NCI-H69 (cell line): ENCODE data around the gene PALLD.

ENCODE experiments used
- DNase-seq: peaks from one replicate; lab custom pipeline; 2025; lab: John Stamatoyannopoulos, UW

Gene PALLD

GRCh38 chr4:168852933-168853713, 356.3 kb downstream of the PALLD start:
- DNase-seq = no peak

DNA sequence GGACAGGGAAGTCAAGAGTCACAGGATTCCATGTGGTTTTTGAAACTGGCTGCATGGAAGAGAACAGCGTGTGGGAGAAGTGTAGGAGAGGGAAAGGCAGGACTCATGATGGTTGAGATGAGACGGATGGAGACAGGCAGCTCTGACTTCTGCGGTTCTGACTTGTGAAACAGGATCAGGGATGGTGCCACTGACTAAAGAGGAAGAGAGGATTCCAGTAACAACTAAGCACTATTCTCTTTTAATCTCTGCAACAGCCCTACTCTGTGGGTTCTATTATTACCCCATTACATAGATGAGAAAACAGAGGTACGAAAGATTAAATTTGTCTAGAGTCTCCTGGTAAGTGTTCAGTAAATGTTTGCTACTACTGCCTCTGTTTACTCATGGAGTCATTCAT, 356.9 kb downstream of the PALLD start:
- no peak for DNase-seq

- DNase-seq = no peak
Observed at GRCh38 chr4:168854350-168854921, 357.6 kb downstream of the PALLD start.

DNA sequence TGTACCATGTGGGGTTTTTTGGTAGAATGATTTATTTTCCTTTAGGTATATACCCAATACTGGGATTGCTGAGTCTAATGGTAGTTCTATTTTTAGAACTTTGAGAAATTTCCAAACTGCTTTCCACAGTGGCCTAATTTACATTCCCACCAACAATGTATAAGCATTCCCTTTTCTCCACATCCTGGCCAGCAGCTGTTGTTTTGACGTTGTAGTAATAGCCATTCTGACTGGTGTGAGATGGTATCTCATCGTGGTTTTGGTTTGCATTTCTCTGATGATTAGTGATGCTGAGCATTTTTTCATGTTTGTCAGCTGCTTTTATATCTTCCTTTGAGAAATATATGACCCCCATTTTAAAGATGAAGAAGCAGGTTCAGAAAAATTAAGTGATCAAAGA, 359.5 kb downstream of the PALLD start:
- no peak for DNase-seq

DNA sequence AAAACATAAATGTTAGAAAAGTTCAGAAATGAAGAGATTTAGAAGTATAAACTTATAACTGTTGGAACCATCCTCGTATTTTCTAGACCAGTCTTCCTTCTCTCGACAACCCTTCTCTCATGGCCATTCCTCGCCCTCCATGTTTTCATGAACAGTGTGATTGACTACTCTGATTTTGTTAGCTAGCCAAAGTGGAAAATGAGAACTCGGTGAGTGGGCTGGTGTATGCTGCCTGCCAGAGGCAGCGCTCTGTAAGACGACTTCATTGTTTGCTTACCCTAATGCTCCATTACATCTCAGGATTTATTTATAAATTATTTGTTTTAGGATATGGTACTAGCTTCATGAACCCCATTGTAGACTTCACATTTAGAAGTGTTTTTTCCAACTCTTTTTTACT, 360.2 kb downstream of the PALLD start:
- no peak for DNase-seq

GRCh38 chr4:168857546-168858314, 360.9 kb downstream of the PALLD start:
- DNase-seq = no peak

GRCh38 chr4:168859100-168859499, 362.2 kb downstream of the PALLD start:
- DNase-seq = no peak

DNA sequence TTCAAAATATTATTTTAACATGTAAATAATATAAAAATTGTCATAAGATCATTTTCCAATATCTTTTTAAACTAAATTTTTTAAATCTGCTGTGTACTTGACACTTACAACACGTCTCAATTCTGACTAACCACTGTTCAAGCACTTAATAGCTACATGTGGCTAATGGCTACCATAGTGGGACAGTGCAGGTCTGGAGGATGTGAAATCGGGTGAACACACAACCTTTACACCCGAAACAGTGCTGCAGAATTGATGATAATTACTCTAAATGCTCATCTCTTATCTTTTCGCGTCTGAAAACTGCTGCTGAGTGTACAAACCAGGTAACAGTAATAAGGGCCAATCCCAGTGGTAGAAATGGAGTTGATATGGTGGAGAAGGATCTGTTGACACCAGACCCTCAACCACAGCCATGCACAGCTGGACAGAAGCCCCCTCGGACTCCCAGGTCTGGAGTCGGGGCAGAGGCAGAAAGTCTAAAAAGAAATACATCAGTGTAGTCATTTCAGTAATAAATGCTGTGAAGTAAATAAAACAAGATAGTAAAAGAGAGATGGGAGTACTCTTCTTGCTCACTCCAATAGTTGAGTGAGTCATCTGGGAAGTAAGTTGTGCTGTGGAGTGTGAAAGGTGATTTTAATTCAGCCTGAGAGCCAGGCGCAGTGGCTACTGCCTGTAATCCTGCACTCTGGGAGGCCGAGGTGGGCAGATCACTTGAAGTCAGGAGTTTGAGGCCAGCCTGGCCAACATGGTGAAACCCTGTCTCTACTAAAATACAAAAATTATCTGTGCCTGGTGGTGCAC, 363.2 kb downstream of the PALLD start:
- DNase-seq = no peak

- DNase-seq = no peak
Observed at GRCh38 chr4:168860827-168861226, 364.0 kb downstream of the PALLD start.

DNA sequence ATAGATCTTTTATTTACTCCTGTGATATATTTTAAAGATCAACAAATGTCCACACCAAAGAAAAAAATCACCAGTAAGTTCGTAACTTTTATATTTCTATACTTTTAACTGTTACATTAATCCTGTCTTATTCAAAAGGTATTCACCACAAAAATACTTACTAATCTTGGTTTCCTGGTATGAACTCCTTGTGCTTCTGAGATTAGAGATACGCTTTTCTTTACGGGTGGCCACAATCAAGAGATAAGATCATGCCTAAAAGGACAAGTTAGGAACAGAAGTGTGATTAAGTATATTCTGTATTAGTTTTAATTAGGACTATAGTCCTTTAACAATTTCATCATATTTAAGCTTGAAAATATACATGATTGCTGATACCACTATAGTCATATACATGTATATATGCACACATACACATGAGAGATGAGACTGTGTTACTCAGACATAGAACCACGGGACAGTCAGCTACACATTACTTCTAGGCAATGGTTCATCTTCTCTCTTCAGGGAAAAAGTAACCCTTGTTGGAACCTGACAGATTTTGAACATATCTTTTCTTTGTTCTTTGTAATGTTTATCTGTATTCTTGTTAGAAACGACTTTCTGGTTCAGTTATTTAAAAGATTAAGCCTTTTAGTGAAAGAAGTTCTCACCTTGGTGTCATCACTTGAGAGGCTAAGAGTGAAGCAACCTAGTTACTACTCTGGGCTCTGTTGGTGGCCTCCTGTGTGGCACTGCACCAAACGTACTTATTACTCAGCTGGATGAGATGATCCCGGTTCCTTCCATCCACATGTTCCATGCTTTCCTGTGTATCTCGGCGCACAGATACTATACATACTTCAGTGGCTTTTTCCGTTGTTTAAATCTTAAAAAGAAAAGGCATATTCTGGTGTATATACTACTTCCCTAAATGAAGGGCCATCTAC, 367.1 kb downstream of the PALLD start:
- no peak for DNase-seq

- no peak for DNase-seq
Observed at GRCh38 chr4:168864821-168865541, 368.1 kb downstream of the PALLD start.

DNA sequence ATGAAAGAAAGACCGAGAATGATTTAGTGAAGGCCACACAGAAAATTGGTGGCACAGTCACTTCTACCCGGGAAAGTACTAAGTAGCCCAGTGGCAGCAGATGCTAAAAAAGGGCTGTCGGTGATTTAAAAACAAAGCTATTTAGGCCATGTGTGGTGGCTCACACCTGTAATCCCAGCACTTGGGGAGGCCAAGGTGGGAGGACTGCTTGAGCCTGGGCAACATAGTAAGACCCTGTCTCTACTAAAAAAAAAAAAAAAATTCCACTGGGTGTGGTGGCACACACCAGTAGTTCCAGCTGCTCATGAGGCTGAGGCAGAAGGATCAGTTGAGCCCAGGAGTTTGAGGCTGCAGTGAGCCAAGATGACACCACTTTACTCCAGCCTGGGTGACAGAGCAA, 369.0 kb downstream of the PALLD start:
- DNase-seq = no peak

DNA sequence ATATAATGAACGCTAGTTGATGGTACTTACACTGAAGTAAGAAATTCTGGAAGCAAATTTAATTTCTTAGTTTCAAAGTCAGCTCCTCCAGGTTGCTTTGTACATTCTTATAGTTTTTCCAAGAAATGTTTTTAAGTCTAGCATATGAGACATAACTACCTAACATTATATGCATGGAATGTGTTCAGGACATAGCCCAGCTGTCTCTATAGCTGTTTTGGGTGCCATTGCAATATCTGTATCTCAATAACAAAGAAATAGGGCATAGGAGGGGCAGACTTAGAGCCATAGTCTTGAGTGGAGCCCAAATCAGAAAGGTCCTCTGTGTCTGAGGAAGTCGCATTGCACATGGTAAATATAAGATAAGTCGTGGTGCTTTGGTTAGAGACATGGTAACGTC, 369.8 kb downstream of the PALLD start:
- DNase-seq = no peak

- DNase-seq = no peak
Observed at GRCh38 chr4:168867128-168867527, 370.3 kb downstream of the PALLD start.

DNA sequence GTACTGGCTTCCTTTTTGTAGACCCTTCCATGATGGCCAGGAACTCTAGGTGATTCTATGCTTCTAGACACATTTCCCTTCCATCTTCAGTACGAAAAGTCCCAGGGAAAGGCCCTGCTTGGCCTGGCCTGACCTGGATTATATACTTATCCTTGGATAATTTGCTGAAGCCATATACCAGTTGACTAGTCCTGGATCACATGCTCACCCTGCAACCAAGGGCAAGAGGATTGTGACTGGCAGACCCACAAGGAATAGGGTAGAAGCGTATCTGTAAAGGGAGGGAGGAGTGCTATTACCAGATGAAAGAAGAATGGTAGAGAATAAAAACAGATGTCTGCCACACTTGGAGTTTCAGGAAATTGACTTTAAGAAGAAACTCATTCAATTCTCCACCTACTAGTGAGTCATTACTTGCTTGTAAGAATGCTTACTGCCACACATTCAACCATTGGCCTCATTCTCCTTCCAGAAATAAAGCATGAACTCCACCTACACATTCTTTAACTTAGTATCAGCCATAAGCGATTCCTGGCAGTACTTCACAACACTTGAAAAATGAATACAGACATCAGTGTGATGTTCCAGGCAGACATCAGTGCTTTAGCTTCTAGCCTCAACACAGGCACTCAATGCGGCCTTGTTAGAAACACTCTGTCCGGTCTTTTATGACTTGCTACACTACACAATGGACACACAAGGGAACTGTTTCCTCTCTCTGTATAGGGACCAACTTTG, 371.4 kb downstream of the PALLD start:
- DNase-seq = no peak

DNA sequence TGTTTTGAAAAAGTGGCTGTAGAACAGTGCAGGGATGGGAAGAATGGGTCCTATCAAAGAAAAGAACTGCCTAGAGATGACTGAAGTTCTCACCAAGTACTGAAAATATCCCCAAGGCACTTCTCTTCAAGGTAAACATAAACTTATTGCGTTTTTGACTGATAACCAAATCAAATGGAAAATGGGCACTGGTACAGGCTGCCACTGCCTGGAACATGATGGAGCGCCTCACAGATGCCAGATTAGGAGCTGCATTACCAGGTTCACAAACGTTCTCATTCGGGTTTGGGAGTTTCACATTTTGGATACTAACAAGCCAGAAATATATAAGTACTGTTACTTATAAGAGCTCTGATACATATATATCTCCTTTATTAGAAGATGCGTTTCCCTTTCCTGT, 371.9 kb downstream of the PALLD start:
- no peak for DNase-seq

- no peak for DNase-seq
Observed at GRCh38 chr4:168870004-168870403, 373.2 kb downstream of the PALLD start.

GRCh38 chr4:168871632-168872031, 374.8 kb downstream of the PALLD start:
- DNase-seq = no peak

GRCh38 chr4:168874083-168874482, 377.2 kb downstream of the PALLD start:
- DNase-seq = no peak

GRCh38 chr4:168876106-168876505, 379.3 kb downstream of the PALLD start:
- DNase-seq = no peak
